K562 (cell line): ENCODE results near the gene ABHD8. TPM values are rescaled to one million over a fixed set of nuclear protein-coding genes. Genes with fewer than 3 reads are reported as not detected.
A peak's percentile ranks its signal among the peaks of the same experiment; 100 is the strongest.

Experiments used
- CBX8 ChIP-seq: fragments of 200-600 bp; sonication (generic); IDR thresholded peaks from 2 replicates; pipeline ENCODE4 v1.6.1; 2012; ENCODE audit warnings: borderline replicate concordance, mixed run types, low read depth, mild to moderate bottlenecking, moderate library complexity, mixed read lengths, low read length, control low read depth, inconsistent platforms; ENCODE audit not compliant: poor library complexity, severe bottlenecking; ENCODE audit errors: extremely low read depth
- ELF4 ChIP-seq: fragments of 450-650 bp; formaldehyde crosslinking; IDR thresholded peaks from 2 replicates; pipeline ENCODE4 v1.4.0; 2022; ENCODE audit warnings: missing genetic modification characterization
- ZKSCAN1 ChIP-seq: fragments of 150-350 bp; IDR thresholded peaks from 2 replicates; pipeline ENCODE4 v1.6.1; 2016; ENCODE audit warnings: low read depth, low read length
- polyA plus RNA-seq, 8 experiments: library from polyadenylated mRNA; depleted of rRNA in 4 of 8; stranded (reverse) in 5 of 8; unstranded in 3 of 8; fragments of >200 nt; fragmentation: Nextera tagmentation in 2 of 8; fragmentation: Illumina TruSeq in 1 of 8; extraction: Ambion mirVana in 2 of 8; extraction: Trizol in 1 of 8; gene quantifications; 2 replicates each; pipeline versions ENCODE4 v1.2.1 to v1.2.3, GENCODE V29; 2011 to 2014; ENCODE audit warnings: inconsistent platforms in 1 of 8, missing spikeins in 1 of 8
- total RNA-seq, 7 experiments: library from RNA; depleted of rRNA in 6 of 7; stranded (reverse); fragments of >200 nt in 6 of 7; fragmentation: Illumina TruSeq in 2 of 7; extraction: Trizol in 2 of 7; gene quantifications; 2 replicates each; pipeline versions ENCODE4 v1.2.1 to v1.2.3, GENCODE V29; 2011 to 2021; ENCODE audit warnings: low replicate concordance in 1 of 7
- TF ChIP-seq, protein P1 (sequence below): fragments of 450-650 bp; IDR thresholded peaks from 2 replicates; pipeline ENCODE4 v1.6.1; 2016; ENCODE audit warnings: mild to moderate bottlenecking
- TF ChIP-seq, protein P2 (sequence below): sonication (generic); formaldehyde crosslinking; IDR thresholded peaks from 2 replicates; pipeline ENCODE4 v1.8.0; 2022; ENCODE audit warnings: mild to moderate bottlenecking, missing genetic modification reagents
- TF ChIP-seq, protein P3 (sequence below): fragments of 450-650 bp; IDR thresholded peaks from one replicate; pipeline ENCODE4 v1.6.1; 2018; ENCODE audit warnings: mild to moderate bottlenecking, moderate library complexity; ENCODE audit not compliant: partially characterized antibody
- TF ChIP-seq, protein P4 (sequence below): sonication (generic); formaldehyde crosslinking; IDR thresholded peaks from 2 replicates; pipeline ENCODE4 v1.8.0; 2022; ENCODE audit warnings: mild to moderate bottlenecking, missing genetic modification reagents
- TF ChIP-seq, protein P5 (sequence below): fragments of 450-650 bp; IDR thresholded peaks from 2 replicates; pipeline ENCODE4 v1.6.1; 2016; ENCODE audit warnings: antibody characterized with exemption
- TF ChIP-seq, protein P6 (sequence below): fragments of 450-650 bp; IDR thresholded peaks from 2 replicates; pipeline ENCODE4 v1.7.1; 2018; ENCODE audit warnings: mild to moderate bottlenecking, low read depth; ENCODE audit not compliant: partially characterized antibody

The ABHD8 gene
- total and polyA plus RNA-seq, 9 of the 15 experiments (the other 6 are each of a cell fraction or from before 2014, with no cell fraction given): 0.04 to 6.6 (median 2.0) TPM; not detected in 1

DNA sequence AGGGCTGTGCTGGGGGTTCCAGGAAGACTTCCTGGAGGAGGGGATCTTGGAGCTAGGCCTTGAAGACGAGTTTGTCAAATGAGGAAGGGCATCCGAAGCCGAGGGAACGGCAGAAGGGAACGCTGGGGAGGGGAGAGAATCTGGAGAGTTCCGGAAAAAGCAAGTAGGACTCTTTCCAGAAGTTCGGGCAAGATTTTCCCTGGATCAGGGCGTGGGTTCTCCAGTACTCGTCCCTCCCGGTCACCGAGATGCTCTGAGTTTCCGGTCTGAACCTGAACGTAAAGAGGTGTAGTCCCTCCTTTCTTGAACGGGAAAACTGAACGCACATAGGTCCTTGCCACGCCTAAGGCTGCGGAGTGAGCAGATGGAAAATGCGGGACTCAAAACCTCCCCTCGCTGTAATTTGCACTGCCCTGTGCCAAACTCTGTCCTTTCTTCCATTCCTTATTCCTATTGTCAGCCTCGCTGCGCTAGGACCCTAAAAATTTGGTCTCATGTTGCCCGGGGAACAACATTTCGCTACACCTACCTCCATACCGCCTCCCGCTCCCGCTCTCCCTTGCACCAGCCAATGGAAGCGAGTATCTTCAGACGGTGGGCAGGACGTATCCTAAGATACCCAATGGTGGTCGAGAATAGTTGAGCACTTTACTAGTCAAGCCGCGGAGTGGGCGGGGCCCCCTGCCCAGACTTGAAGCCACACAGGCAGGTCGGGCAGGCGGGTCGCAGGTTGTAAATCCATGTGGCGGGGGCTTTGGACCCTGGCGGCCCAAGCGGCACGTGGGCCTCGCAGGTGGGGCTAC is 33.8 kb upstream of the ABHD8 start, which contains the start of gene GTPBP3 (continued):
- TF ChIP-seq, protein P1, sequence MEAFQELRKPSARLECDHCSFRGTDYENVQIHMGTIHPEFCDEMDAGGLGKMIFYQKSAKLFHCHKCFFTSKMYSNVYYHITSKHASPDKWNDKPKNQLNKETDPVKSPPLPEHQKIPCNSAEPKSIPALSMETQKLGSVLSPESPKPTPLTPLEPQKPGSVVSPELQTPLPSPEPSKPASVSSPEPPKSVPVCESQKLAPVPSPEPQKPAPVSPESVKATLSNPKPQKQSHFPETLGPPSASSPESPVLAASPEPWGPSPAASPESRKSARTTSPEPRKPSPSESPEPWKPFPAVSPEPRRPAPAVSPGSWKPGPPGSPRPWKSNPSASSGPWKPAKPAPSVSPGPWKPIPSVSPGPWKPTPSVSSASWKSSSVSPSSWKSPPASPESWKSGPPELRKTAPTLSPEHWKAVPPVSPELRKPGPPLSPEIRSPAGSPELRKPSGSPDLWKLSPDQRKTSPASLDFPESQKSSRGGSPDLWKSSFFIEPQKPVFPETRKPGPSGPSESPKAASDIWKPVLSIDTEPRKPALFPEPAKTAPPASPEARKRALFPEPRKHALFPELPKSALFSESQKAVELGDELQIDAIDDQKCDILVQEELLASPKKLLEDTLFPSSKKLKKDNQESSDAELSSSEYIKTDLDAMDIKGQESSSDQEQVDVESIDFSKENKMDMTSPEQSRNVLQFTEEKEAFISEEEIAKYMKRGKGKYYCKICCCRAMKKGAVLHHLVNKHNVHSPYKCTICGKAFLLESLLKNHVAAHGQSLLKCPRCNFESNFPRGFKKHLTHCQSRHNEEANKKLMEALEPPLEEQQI: no peak
- peak; percentile 85; the same call in 1 of the 2 replicates for TF ChIP-seq ELF4
- TF ChIP-seq, protein P2, sequence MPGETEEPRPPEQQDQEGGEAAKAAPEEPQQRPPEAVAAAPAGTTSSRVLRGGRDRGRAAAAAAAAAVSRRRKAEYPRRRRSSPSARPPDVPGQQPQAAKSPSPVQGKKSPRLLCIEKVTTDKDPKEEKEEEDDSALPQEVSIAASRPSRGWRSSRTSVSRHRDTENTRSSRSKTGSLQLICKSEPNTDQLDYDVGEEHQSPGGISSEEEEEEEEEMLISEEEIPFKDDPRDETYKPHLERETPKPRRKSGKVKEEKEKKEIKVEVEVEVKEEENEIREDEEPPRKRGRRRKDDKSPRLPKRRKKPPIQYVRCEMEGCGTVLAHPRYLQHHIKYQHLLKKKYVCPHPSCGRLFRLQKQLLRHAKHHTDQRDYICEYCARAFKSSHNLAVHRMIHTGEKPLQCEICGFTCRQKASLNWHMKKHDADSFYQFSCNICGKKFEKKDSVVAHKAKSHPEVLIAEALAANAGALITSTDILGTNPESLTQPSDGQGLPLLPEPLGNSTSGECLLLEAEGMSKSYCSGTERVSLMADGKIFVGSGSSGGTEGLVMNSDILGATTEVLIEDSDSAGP (CRISPR knock-in tag): no peak
- TF ChIP-seq, protein P3, sequence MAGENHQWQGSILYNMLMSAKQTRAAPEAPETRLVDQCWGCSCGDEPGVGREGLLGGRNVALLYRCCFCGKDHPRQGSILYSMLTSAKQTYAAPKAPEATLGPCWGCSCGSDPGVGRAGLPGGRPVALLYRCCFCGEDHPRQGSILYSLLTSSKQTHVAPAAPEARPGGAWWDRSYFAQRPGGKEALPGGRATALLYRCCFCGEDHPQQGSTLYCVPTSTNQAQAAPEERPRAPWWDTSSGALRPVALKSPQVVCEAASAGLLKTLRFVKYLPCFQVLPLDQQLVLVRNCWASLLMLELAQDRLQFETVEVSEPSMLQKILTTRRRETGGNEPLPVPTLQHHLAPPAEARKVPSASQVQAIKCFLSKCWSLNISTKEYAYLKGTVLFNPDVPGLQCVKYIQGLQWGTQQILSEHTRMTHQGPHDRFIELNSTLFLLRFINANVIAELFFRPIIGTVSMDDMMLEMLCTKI: no peak
- no peak; the same call in 1 of the 2 replicates for TF ChIP-seq ZKSCAN1
- no peak for TF ChIP-seq CBX8
- TF ChIP-seq, protein P4, sequence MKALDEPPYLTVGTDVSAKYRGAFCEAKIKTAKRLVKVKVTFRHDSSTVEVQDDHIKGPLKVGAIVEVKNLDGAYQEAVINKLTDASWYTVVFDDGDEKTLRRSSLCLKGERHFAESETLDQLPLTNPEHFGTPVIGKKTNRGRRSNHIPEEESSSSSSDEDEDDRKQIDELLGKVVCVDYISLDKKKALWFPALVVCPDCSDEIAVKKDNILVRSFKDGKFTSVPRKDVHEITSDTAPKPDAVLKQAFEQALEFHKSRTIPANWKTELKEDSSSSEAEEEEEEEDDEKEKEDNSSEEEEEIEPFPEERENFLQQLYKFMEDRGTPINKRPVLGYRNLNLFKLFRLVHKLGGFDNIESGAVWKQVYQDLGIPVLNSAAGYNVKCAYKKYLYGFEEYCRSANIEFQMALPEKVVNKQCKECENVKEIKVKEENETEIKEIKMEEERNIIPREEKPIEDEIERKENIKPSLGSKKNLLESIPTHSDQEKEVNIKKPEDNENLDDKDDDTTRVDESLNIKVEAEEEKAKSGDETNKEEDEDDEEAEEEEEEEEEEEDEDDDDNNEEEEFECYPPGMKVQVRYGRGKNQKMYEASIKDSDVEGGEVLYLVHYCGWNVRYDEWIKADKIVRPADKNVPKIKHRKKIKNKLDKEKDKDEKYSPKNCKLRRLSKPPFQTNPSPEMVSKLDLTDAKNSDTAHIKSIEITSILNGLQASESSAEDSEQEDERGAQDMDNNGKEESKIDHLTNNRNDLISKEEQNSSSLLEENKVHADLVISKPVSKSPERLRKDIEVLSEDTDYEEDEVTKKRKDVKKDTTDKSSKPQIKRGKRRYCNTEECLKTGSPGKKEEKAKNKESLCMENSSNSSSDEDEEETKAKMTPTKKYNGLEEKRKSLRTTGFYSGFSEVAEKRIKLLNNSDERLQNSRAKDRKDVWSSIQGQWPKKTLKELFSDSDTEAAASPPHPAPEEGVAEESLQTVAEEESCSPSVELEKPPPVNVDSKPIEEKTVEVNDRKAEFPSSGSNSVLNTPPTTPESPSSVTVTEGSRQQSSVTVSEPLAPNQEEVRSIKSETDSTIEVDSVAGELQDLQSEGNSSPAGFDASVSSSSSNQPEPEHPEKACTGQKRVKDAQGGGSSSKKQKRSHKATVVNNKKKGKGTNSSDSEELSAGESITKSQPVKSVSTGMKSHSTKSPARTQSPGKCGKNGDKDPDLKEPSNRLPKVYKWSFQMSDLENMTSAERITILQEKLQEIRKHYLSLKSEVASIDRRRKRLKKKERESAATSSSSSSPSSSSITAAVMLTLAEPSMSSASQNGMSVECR (CRISPR knock-in tag): no peak; the same call in none of the 2 replicates
- TF ChIP-seq, protein P5, sequence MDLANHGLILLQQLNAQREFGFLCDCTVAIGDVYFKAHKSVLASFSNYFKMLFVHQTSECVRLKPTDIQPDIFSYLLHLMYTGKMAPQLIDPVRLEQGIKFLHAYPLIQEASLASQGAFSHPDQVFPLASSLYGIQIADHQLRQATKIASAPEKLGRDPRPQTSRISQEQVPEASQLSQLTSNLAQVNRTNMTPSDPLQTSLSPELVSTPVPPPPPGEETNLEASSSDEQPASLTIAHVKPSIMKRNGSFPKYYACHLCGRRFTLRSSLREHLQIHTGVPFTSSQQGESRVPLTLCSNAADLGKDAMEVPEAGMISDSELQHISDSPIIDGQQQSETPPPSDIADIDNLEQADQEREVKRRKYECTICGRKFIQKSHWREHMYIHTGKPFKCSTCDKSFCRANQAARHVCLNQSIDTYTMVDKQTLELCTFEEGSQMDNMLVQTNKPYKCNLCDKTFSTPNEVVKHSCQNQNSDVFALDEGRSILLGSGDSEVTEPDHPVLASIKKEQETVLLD: peak; percentile 22; the same call in 1 of the 2 replicates
- TF ChIP-seq, protein P6, sequence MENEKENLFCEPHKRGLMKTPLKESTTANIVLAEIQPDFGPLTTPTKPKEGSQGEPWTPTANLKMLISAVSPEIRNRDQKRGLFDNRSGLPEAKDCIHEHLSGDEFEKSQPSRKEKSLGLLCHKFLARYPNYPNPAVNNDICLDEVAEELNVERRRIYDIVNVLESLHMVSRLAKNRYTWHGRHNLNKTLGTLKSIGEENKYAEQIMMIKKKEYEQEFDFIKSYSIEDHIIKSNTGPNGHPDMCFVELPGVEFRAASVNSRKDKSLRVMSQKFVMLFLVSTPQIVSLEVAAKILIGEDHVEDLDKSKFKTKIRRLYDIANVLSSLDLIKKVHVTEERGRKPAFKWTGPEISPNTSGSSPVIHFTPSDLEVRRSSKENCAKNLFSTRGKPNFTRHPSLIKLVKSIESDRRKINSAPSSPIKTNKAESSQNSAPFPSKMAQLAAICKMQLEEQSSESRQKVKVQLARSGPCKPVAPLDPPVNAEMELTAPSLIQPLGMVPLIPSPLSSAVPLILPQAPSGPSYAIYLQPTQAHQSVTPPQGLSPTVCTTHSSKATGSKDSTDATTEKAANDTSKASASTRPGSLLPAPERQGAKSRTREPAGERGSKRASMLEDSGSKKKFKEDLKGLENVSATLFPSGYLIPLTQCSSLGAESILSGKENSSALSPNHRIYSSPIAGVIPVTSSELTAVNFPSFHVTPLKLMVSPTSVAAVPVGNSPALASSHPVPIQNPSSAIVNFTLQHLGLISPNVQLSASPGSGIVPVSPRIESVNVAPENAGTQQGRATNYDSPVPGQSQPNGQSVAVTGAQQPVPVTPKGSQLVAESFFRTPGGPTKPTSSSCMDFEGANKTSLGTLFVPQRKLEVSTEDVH: peak; percentile 96
